Neural cell (in vitro differentiated cells): ENCODE measurements around the gene ADAMTS2. TPM values are rescaled to one million over a fixed set of nuclear protein-coding genes. Genes with fewer than 3 reads are reported as not detected.

Source experiments
- H2AFZ ChIP-seq: fragments of 200-600, 300-800 bp; sonication (generic), shearing (Covaris generic); 2 replicates; pipeline ENCODE4 v1.6.0; 2014; ENCODE audit warnings: low read depth, mild to moderate bottlenecking, antibody characterized with exemption, low read length, moderate library complexity
- H3F3A ChIP-seq: fragments of 200-600 bp; shearing (Covaris generic); 2 replicates; pipeline ENCODE4 v1.6.1; 2016; ENCODE audit warnings: mild to moderate bottlenecking, moderate library complexity, mixed read lengths, antibody characterized with exemption, low read length; ENCODE audit not compliant: insufficient read depth, poor library complexity, severe bottlenecking
- H3K27ac ChIP-seq: fragments of 200-600, 300-800 bp; sonication (generic), shearing (Covaris generic); 2 replicates; pipeline ENCODE4 v1.5.1; 2014; ENCODE audit warnings: mild to moderate bottlenecking, low read length, moderate library complexity
- H3K27me3 ChIP-seq: fragments of 300-800, 200-600 bp; sonication (generic), shearing (Covaris generic); 2 replicates; pipeline ENCODE4 v1.6.0; 2014; ENCODE audit warnings: mild to moderate bottlenecking, low read depth, low read length, moderate library complexity; ENCODE audit not compliant: insufficient read depth
- H3K36me3 ChIP-seq: fragments of 300-800, 200-600 bp; sonication (generic), shearing (Covaris generic); 2 replicates; pipeline ENCODE4 v1.5.1; 2014; ENCODE audit warnings: mild to moderate bottlenecking, antibody characterized with exemption, low read length, moderate library complexity; ENCODE audit not compliant: insufficient read depth
- H3K4me2 ChIP-seq: fragments of 300-800, 200-600 bp; sonication (generic), shearing (Covaris generic); 2 replicates; pipeline ENCODE4 v1.6.0; 2014; ENCODE audit warnings: mild to moderate bottlenecking, low read length
- H3K4me3 ChIP-seq: fragments of 300-800, 200-600 bp; sonication (generic), shearing (Covaris generic); 2 replicates; pipeline ENCODE4 v1.5.1; 2014; ENCODE audit warnings: mild to moderate bottlenecking, low read length, moderate library complexity
- H3K79me2 ChIP-seq: fragments of 200-600 bp; shearing (Covaris generic); replicated peaks from 2 replicates; pipeline ENCODE4 v1.6.0; 2014; ENCODE audit warnings: mild to moderate bottlenecking, low read length, moderate library complexity; ENCODE audit not compliant: insufficient read depth
- H3K9ac ChIP-seq: fragments of 300-800, 200-600 bp; sonication (generic), shearing (Covaris generic); 2 replicates; pipeline ENCODE4 v1.6.1; 2016; ENCODE audit warnings: mild to moderate bottlenecking, low read length, mixed read lengths
- H3K9me2 ChIP-seq: fragments of 200-600 bp; shearing (Covaris generic); 2 replicates; pipeline ENCODE4 v1.6.1; 2016; ENCODE audit warnings: mild to moderate bottlenecking, low read length, mixed read lengths; ENCODE audit not compliant: insufficient read depth
- H3K9me3 ChIP-seq: fragments of 200-600, 300-800 bp; sonication (generic), shearing (Covaris generic); 2 replicates; pipeline ENCODE4 v1.6.1; 2016; ENCODE audit warnings: mild to moderate bottlenecking, mixed run types, low read length, moderate library complexity, mixed read lengths
- H4K20me1 ChIP-seq: fragments of 200-600 bp; shearing (Covaris generic); 2 replicates; pipeline ENCODE4 v1.6.1; 2016; ENCODE audit warnings: mild to moderate bottlenecking, mixed run types; ENCODE audit not compliant: insufficient read depth
- EP300 ChIP-seq: fragments of 450-650 bp; conservative IDR thresholded peaks from 2 replicates; pipeline ENCODE4 v1.6.1; 2014; ENCODE audit warnings: antibody characterized with exemption, mild to moderate bottlenecking, moderate library complexity; ENCODE audit not compliant: poor library complexity, severe bottlenecking
- EZH2 ChIP-seq: fragments of 200-600, 300-800 bp; shearing (Covaris generic), sonication (generic); IDR thresholded peaks from 2 replicates; pipeline ENCODE4 v1.6.1; 2014; ENCODE audit warnings: antibody characterized with exemption, low read length, borderline replicate concordance, mild to moderate bottlenecking; ENCODE audit not compliant: insufficient read depth, poor library complexity, severe bottlenecking
- MXI1 ChIP-seq: fragments of 450-650 bp; conservative IDR thresholded peaks from 2 replicates; pipeline ENCODE4 v1.6.1; 2014; ENCODE audit warnings: antibody characterized with exemption, mild to moderate bottlenecking; ENCODE audit not compliant: poor library complexity, severe bottlenecking
- POLR2AphosphoS5 ChIP-seq: IDR thresholded peaks from 2 replicates; pipeline ENCODE4 v1.6.1; 2012
- RAD21 ChIP-seq: fragments of 450-650 bp; conservative IDR thresholded peaks from 2 replicates; pipeline ENCODE4 v1.6.1; 2014; ENCODE audit warnings: antibody characterized with exemption, mild to moderate bottlenecking, moderate library complexity
- SMC3 ChIP-seq: fragments of 450-650 bp; conservative IDR thresholded peaks from 2 replicates; pipeline ENCODE4 v1.6.1; 2014; ENCODE audit warnings: antibody characterized with exemption, mild to moderate bottlenecking, moderate library complexity; ENCODE audit not compliant: poor library complexity
- TAF1 ChIP-seq: IDR thresholded peaks from 2 replicates; pipeline ENCODE4 v1.6.1; 2012; ENCODE audit warnings: low read depth
- polyA plus RNA-seq: library from polyadenylated mRNA; depleted of rRNA; stranded (reverse); fragments of >200 nt; gene quantifications from 2 replicates; pipeline ENCODE4 v1.2.3, GENCODE V29; 2014
- TF ChIP-seq, protein P1 (sequence below): fragments of 450-650 bp; IDR thresholded peaks from 2 replicates; pipeline ENCODE4 v1.5.1; 2014; ENCODE audit warnings: antibody characterized with exemption, mild to moderate bottlenecking, moderate library complexity; ENCODE audit not compliant: poor library complexity, severe bottlenecking
- TF ChIP-seq, protein P2 (sequence below): IDR thresholded peaks from 2 replicates; pipeline ENCODE4 v1.6.1; 2012; ENCODE audit warnings: borderline replicate concordance

The ADAMTS2 gene
- polyA plus RNA-seq, 1 donor from 2014 or later: 0.61 TPM

DNA sequence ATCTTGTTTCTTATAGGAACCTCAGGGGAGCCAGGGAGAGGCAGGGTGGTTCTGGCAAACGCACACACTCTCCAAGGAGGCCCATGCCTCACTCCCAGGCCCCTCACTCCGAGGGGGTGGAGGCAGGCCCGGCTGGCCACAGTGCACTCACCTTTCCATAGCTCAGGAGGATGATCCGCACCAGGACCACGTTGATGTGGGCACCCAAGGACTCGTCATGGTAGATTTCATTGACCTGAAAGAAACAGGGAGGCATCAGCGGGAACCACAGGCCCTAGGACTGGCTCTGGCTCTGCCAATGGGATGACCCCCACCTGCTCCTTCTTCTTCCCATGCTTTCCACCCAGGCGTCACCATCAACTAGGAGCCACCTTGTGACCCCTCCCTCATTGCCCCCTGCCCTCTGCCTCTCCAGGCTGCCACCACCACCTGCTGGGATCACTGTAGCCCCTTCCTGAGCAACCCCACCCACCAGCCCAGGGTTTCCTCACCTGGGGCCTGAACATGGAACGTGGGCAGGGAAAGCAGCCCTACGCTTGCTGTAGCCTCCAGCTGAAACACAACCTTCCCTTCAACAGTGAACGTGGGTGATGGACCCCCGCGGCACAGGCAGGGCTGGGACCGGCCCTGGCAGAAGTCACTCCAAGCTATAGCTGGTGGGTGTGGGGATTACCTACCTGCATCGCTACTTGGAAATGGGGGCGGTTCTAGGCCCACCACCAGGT lies 164.2 kb downstream of the ADAMTS2 start:
- no peaks in the 10 kb centered on the region for H4K20me1 ChIP-seq
- no peaks in the 10 kb centered on the region for H3F3A ChIP-seq
- H3K4me2 ChIP-seq: no peak overlapping the region
- no peaks in the 10 kb centered on the region for H3K79me2 ChIP-seq
- TF ChIP-seq, protein P1, sequence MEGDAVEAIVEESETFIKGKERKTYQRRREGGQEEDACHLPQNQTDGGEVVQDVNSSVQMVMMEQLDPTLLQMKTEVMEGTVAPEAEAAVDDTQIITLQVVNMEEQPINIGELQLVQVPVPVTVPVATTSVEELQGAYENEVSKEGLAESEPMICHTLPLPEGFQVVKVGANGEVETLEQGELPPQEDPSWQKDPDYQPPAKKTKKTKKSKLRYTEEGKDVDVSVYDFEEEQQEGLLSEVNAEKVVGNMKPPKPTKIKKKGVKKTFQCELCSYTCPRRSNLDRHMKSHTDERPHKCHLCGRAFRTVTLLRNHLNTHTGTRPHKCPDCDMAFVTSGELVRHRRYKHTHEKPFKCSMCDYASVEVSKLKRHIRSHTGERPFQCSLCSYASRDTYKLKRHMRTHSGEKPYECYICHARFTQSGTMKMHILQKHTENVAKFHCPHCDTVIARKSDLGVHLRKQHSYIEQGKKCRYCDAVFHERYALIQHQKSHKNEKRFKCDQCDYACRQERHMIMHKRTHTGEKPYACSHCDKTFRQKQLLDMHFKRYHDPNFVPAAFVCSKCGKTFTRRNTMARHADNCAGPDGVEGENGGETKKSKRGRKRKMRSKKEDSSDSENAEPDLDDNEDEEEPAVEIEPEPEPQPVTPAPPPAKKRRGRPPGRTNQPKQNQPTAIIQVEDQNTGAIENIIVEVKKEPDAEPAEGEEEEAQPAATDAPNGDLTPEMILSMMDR: no peak
- TF ChIP-seq SMC3 (no peak), RAD21 (no peak), TAF1 (no peak), EP300 (no peak), POLR2AphosphoS5 (no peak), EZH2 (no peak), MXI1 (no peak)
- TF ChIP-seq, protein P2, sequence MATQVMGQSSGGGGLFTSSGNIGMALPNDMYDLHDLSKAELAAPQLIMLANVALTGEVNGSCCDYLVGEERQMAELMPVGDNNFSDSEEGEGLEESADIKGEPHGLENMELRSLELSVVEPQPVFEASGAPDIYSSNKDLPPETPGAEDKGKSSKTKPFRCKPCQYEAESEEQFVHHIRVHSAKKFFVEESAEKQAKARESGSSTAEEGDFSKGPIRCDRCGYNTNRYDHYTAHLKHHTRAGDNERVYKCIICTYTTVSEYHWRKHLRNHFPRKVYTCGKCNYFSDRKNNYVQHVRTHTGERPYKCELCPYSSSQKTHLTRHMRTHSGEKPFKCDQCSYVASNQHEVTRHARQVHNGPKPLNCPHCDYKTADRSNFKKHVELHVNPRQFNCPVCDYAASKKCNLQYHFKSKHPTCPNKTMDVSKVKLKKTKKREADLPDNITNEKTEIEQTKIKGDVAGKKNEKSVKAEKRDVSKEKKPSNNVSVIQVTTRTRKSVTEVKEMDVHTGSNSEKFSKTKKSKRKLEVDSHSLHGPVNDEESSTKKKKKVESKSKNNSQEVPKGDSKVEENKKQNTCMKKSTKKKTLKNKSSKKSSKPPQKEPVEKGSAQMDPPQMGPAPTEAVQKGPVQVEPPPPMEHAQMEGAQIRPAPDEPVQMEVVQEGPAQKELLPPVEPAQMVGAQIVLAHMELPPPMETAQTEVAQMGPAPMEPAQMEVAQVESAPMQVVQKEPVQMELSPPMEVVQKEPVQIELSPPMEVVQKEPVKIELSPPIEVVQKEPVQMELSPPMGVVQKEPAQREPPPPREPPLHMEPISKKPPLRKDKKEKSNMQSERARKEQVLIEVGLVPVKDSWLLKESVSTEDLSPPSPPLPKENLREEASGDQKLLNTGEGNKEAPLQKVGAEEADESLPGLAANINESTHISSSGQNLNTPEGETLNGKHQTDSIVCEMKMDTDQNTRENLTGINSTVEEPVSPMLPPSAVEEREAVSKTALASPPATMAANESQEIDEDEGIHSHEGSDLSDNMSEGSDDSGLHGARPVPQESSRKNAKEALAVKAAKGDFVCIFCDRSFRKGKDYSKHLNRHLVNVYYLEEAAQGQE: no peak
- no peak overlapping the region for H3K4me3 ChIP-seq
- no peaks in the 10 kb centered on the region for H3K9me3 ChIP-seq
- H3K27ac ChIP-seq: no peak overlapping the region
- H2AFZ ChIP-seq: no peak overlapping the region
- no peaks in the 10 kb centered on the region for H3K27me3 ChIP-seq
- H3K36me3 ChIP-seq: no peaks in the 10 kb centered on the region
- H3K9me2 ChIP-seq: no peaks in the 10 kb centered on the region
- no peak overlapping the region for H3K9ac ChIP-seq

DNA sequence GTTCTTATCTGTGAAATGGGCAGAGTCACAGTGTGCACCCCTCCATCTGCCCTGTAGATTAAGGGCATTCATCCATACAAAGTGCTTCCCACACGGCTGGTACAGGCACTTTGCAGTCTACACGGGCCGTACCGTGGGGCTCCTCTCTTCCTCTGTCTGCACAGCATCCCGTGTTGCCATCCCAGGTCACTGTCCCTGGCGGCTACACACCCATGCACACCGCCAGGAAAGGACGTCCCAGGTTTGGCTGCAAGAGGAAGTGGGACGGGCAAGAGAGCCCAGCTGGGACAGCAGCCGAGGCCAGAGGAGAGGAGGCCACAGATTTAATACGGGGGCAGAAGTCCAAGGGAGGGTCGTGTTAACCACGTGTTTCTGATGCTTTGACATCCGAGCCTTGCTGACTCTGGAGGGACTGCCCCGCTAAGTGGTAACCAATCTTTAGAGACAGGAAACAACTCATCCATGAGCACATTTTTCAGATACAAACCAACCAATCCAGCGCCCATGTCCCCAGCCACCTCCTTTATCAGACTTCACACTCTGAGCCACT lies 165.1 kb downstream of the ADAMTS2 start:
- no peaks in the 10 kb centered on the region for H3K27me3 ChIP-seq
- no peaks in the 10 kb centered on the region for H3K9me2 ChIP-seq
- no peak overlapping the region for H3K4me2 ChIP-seq
- H3K36me3 ChIP-seq: no peaks in the 10 kb centered on the region
- no peak for TF ChIP-seq EP300
- no peak for TF ChIP-seq SMC3
- no peak for TF ChIP-seq EZH2
- TF ChIP-seq, protein P1: no peak
- no peak for TF ChIP-seq POLR2AphosphoS5
- H2AFZ ChIP-seq: no peak overlapping the region
- H3K9me3 ChIP-seq: no peaks in the 10 kb centered on the region
- H3K79me2 ChIP-seq: no peaks in the 10 kb centered on the region
- no peaks in the 10 kb centered on the region for H3F3A ChIP-seq
- H3K9ac ChIP-seq: no peak overlapping the region
- no peaks in the 10 kb centered on the region for H4K20me1 ChIP-seq
- no peak overlapping the region for H3K27ac ChIP-seq
- no peak overlapping the region for H3K4me3 ChIP-seq
